ENCODE data around the gene OR2T11. TPM values are rescaled to one million over a fixed set of nuclear protein-coding genes. Genes with fewer than 3 reads are reported as not detected.
A peak's percentile ranks its signal among the peaks of the same experiment; 100 is the strongest.
"Not testable (repeated sequence)": the region's sequence is repeated elsewhere in the genome, so short reads cannot be mapped to it uniquely, and the experiment has no call there.

OR2T11 gene
- total and polyA plus RNA-seq, 2 donors (not counting 1 experiment from before 2014, with no cell fraction given), result 0.12 to 3.6 TPM

DNA sequence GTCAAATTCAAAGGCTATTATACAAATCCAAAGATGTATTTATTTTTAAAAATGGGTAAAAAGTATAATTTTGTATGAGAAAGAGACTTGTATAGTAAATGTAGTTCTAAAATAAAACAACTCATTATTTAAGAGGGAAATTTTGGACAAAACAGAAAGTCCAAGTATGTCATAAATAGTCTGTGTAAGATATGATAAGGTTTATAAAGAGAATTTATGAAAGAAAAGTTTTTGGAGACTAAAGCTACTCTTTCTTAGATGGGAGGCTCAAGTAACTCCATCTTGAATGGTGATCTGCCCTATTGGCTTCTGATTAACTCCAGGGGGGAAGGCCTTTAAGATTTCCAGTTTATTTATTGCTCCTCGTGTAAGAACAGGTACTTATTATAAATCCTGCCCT lies 35.1 kb upstream of the OR2T11 start:
- CTCF ChIA-PET, result no interaction called here
- no peak overlapping the region for H2AFZ ChIP-seq (ENCODE audit: insufficient read depth, low read depth, low read length, poor library complexity, severe bottlenecking)
- WGBS (ENCODE audit: insufficient coverage), result no CpG with 5 or more reads among the region's 1 CpG
- no peak overlapping the region for H3K4me3 ChIP-seq (ENCODE audit: control extremely low read depth in 1 of 5, extremely low read depth in 1 of 5, insufficient read depth in 1 of 5, low read depth in 2 of 5, low read length in 4 of 5)
- Mint-ChIP-seq H3K27ac (no peak overlapping the region), H3K27me3 (no peaks in the 10 kb centered on the region), H3K4me3 (no peak overlapping the region), H3K4me1 (no peaks in the 10 kb centered on the region), H3K9me3 (ENCODE audit: insufficient read depth) (peaks cover 4% of the 10 kb centered on the region)
- no peak overlapping the region for H3K27ac ChIP-seq (ENCODE audit: low read length in 2 of 2)
- POLR2A ChIA-PET, result no interaction called here
- TF ChIP-seq EZH2 (IDR thresholded peaks at IDR 0.05; ENCODE audit: borderline replicate concordance, insufficient read depth, low read depth, low read length, poor library complexity, severe bottlenecking) (no peak), CTCF (IDR thresholded peaks at IDR 0.05) (no peak)
- H3K27me3 ChIP-seq (replicated peaks in 1 of 4; ENCODE audit: control extremely low read depth in 1 of 4, control insufficient read depth in 3 of 4, insufficient read depth in 4 of 4, low read length in 3 of 4), result no peaks in the 10 kb centered on the region
- H3K4me1 ChIP-seq (ENCODE audit: control insufficient read depth in 2 of 2, insufficient read depth in 2 of 2, low read length in 2 of 2), result no peaks in the 10 kb centered on the region
- H3K9me3 ChIP-seq (ENCODE audit: control extremely low read depth in 1 of 3, control insufficient read depth in 2 of 3, insufficient read depth in 1 of 3, low read length in 2 of 3), result peaks cover 2 to 10% (median 7%) of the 10 kb centered on the region in 3 donors
- H3K4me2 ChIP-seq (replicated peaks; ENCODE audit: low read depth, low read length, poor library complexity, severe bottlenecking), result no peak overlapping the region
- intact Hi-C loops (cut with micrococcal nuclease), result no loop called here
- H3K36me3 ChIP-seq (replicated peaks in 1 of 2; ENCODE audit: control extremely low read depth in 1 of 2, control insufficient read depth in 1 of 2, extremely low read depth in 1 of 2, insufficient read depth in 2 of 2, low read length in 1 of 2), result no peaks in the 10 kb centered on the region
- H3K9ac ChIP-seq (ENCODE audit: low read length), result no peak overlapping the region
- no peaks in the 10 kb centered on the region for H4K20me1 ChIP-seq (ENCODE audit: control insufficient read depth, insufficient read depth, low read length, poor library complexity, severe bottlenecking)
- DNase-seq, result no peak
- no peak for ATAC-seq (ENCODE audit: low read depth)
- no peaks in the 10 kb centered on the region for H3K79me2 ChIP-seq (ENCODE audit: control insufficient read depth, insufficient read depth, low read length)

DNA sequence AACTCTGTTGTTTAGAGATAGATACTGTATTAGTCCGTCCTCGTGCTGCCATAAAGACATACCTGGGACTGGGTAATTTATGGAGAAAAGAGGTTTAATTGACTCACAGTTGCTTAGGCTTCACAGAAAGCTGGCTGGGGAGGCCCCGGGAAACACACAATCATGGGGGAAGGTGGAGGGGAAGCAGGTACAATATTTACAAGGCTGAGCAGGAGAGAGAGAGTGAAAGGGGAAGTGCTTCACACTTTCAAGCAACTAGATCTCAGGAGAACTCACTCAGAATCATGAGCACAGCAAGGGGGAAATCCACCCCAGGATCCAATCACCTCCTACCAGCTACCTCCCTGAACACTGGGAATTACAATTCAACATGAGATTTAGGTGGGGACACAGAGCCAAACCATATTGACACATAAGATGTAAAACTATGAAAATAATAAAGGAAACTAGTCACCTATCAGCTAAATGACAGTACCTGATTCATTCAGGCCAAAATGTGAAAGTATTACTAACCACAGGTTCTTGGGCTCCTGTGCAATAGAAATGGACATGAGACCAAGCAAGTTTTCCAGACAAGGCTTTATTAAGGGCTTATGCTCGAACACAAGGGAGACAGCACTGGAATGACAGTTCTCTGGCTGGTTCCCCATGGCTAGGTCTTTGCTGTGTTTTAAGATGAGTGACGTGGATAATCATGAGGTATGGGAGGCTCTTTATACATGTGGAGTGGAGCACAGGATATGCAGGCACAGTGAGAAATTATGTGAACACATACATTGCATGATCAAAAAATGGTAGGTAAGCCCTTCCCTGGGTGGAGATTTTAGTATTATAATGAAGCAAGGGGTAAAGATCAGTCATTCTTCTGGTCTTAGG lies 28.8 kb upstream of the OR2T11 start:
- ATAC-seq (ENCODE audit: low read depth) (peak; percentile 95), DNase-seq (peak; percentile 75)
- H3K36me3 ChIP-seq (replicated peaks in 1 of 2; ENCODE audit: control extremely low read depth in 1 of 2, control insufficient read depth in 1 of 2, extremely low read depth in 1 of 2, insufficient read depth in 2 of 2, low read length in 1 of 2); H3K9me3 Mint-ChIP-seq (ENCODE audit: insufficient read depth); H3K27me3 Mint-ChIP-seq; H4K20me1 ChIP-seq (ENCODE audit: control insufficient read depth, insufficient read depth, low read length, poor library complexity, severe bottlenecking); intact Hi-C loops (cut with micrococcal nuclease); H3K9me3 ChIP-seq (ENCODE audit: control extremely low read depth in 1 of 3, control insufficient read depth in 2 of 3, insufficient read depth in 1 of 3, low read length in 2 of 3); H3K4me3 ChIP-seq (ENCODE audit: control extremely low read depth in 1 of 5, extremely low read depth in 1 of 5, insufficient read depth in 1 of 5, low read depth in 2 of 5, low read length in 4 of 5); H2AFZ ChIP-seq (ENCODE audit: insufficient read depth, low read depth, low read length, poor library complexity, severe bottlenecking); H3K27me3 ChIP-seq (replicated peaks in 1 of 4; ENCODE audit: control extremely low read depth in 1 of 4, control insufficient read depth in 3 of 4, insufficient read depth in 4 of 4, low read length in 3 of 4); POLR2A ChIA-PET; H3K79me2 ChIP-seq (ENCODE audit: control insufficient read depth, insufficient read depth, low read length): not testable (repeated sequence)
- Histone ChIP-seq H3K4me1 (ENCODE audit: control insufficient read depth in 2 of 2, insufficient read depth in 2 of 2, low read length in 2 of 2) (peaks cover 12 to 13% of the 10 kb centered on the region in 2 donors), H3K27ac (ENCODE audit: low read length in 2 of 2) (peak overlapping the region; percentile 87 to 90), H3K9ac (ENCODE audit: low read length) (peak overlapping the region; percentile 15), H3K4me2 (replicated peaks; ENCODE audit: low read depth, low read length, poor library complexity, severe bottlenecking) (peak overlapping the region; percentile 38)
- CTCF ChIA-PET, result interaction anchor here (1.1 to 1.3 kb wide), 3 partner anchors 23 to 141 kb away, joined by 4 to 6 read pairs (median 4); no protein-coding TSS in a partner anchor
- H3K4me3 Mint-ChIP-seq, result peak overlapping the region; percentile 53
- H3K27ac Mint-ChIP-seq, result peak overlapping the region; percentile 93
- H3K4me1 Mint-ChIP-seq, result peaks cover 32% of the 10 kb centered on the region
- 52% methylated on average over 3 of the region's 5 CpGs for WGBS (ENCODE audit: insufficient coverage)

GRCh38 chr1:248656797-248657196 lies 21.9 kb upstream of the OR2T11 start:
- H3K4me1 ChIP-seq (ENCODE audit: control insufficient read depth in 2 of 2, insufficient read depth in 2 of 2, low read length in 2 of 2); H4K20me1 ChIP-seq (ENCODE audit: control insufficient read depth, insufficient read depth, low read length, poor library complexity, severe bottlenecking); H3K4me3 ChIP-seq (ENCODE audit: control extremely low read depth in 1 of 5, extremely low read depth in 1 of 5, insufficient read depth in 1 of 5, low read depth in 2 of 5, low read length in 4 of 5); DNase-seq; H3K36me3 ChIP-seq (replicated peaks in 1 of 2; ENCODE audit: control extremely low read depth in 1 of 2, control insufficient read depth in 1 of 2, extremely low read depth in 1 of 2, insufficient read depth in 2 of 2, low read length in 1 of 2); H2AFZ ChIP-seq (ENCODE audit: insufficient read depth, low read depth, low read length, poor library complexity, severe bottlenecking); H3K27me3 ChIP-seq (replicated peaks in 1 of 4; ENCODE audit: control extremely low read depth in 1 of 4, control insufficient read depth in 3 of 4, insufficient read depth in 4 of 4, low read length in 3 of 4); H3K9me3 Mint-ChIP-seq (ENCODE audit: insufficient read depth); H3K4me3 Mint-ChIP-seq; intact Hi-C loops (cut with micrococcal nuclease); CTCF ChIA-PET; H3K9me3 ChIP-seq (ENCODE audit: control extremely low read depth in 1 of 3, control insufficient read depth in 2 of 3, insufficient read depth in 1 of 3, low read length in 2 of 3); H3K9ac ChIP-seq (ENCODE audit: low read length); H3K27ac ChIP-seq (ENCODE audit: low read length in 2 of 2); H3K27me3 Mint-ChIP-seq; H3K27ac Mint-ChIP-seq; H3K4me2 ChIP-seq (replicated peaks; ENCODE audit: low read depth, low read length, poor library complexity, severe bottlenecking); ATAC-seq (ENCODE audit: low read depth); H3K79me2 ChIP-seq (ENCODE audit: control insufficient read depth, insufficient read depth, low read length); POLR2A ChIA-PET: not testable (repeated sequence)
- peaks cover 14% of the 10 kb centered on the region for H3K4me1 Mint-ChIP-seq
- WGBS (ENCODE audit: insufficient coverage), result no CpG with 5 or more reads among the region's 6 CpGs
